GM12891 (cell line): ENCODE data around the gene UXS1.
A peak's percentile ranks its signal among the peaks of the same experiment; 100 is the strongest.
"Not testable (repeated sequence)": the region's sequence is repeated elsewhere in the genome, so short reads cannot be mapped to it uniquely, and the experiment has no call there.

ENCODE experiments used
- DNase-seq: peaks from one replicate; pipeline ENCODE4 v3.0.0; 2011; ENCODE audit warnings: low spot score; ENCODE audit not compliant: insufficient read length
- FAIRE-seq: peaks from 2 replicates; lab custom pipeline; 2011; peaks lifted over from hg19 to GRCh38; lab: Jason Lieb, UNC
- PAX5 ChIP-seq: IDR thresholded peaks from 2 replicates; pipeline ENCODE4 v1.6.1; 2011; ENCODE audit warnings: low read length, moderate library complexity, mild to moderate bottlenecking; ENCODE audit not compliant: insufficient read depth, severe bottlenecking
- POLR2A ChIP-seq: IDR thresholded peaks from 2 replicates; pipeline ENCODE4 v1.6.1; 2011; ENCODE audit warnings: low read depth, low read length, control low read depth
- POLR2AphosphoS5 ChIP-seq: IDR thresholded peaks from 2 replicates; pipeline ENCODE4 v1.6.1; 2011; ENCODE audit warnings: low read depth, low read length, control low read depth
- POU2F2 ChIP-seq: IDR thresholded peaks from 2 replicates; pipeline ENCODE4 v1.6.1; 2011; ENCODE audit warnings: low read depth, mild to moderate bottlenecking, control low read depth, low read length, moderate library complexity
- SPI1 ChIP-seq: IDR thresholded peaks from 2 replicates; pipeline ENCODE4 v1.6.1; 2011; ENCODE audit warnings: low read depth, low read length, control low read depth
- TAF1 ChIP-seq: IDR thresholded peaks from 2 replicates; pipeline ENCODE4 v1.6.1; 2011; ENCODE audit warnings: low read depth, low read length, control low read depth

Gene UXS1

GRCh38 chr2:106207246-106207645 lies 13.1 kb upstream of the UXS1 start:
- TF ChIP-seq PAX5 (no peak), POLR2A (no peak), TAF1 (no peak), POLR2AphosphoS5 (no peak)
- DNase-seq (no peak), FAIRE-seq (no peak)

- FAIRE-seq (no peak), DNase-seq (no peak)
- TF ChIP-seq TAF1 (no peak), SPI1 (no peak), PAX5 (no peak), POU2F2 (no peak), POLR2A (no peak), POLR2AphosphoS5 (no peak)
Observed at GRCh38 chr2:106205488-106205887, 11.4 kb upstream of the UXS1 start.

- DNase-seq, FAIRE-seq: not testable (repeated sequence)
Observed at GRCh38 chr2:106204551-106204950, 10.4 kb upstream of the UXS1 start.

GRCh38 chr2:106201661-106202060 lies 7.6 kb upstream of the UXS1 start:
- FAIRE-seq = no peak
- no peak for TF ChIP-seq PAX5
- TF ChIP-seq TAF1 = no peak
- TF ChIP-seq POLR2AphosphoS5 = no peak
- TF ChIP-seq POLR2A = no peak
- TF ChIP-seq POU2F2 = no peak
- no peak for TF ChIP-seq SPI1
- no peak for DNase-seq

GRCh38 chr2:106197878-106198277 lies 3.8 kb upstream of the UXS1 start:
- TF ChIP-seq POLR2AphosphoS5 = no peak
- TF ChIP-seq POU2F2 = no peak
- TF ChIP-seq POLR2A = no peak
- TF ChIP-seq SPI1 = no peak
- DNase-seq = no peak

GRCh38 chr2:106195981-106196380 lies 1.9 kb upstream of the UXS1 start:
- DNase-seq (no peak), FAIRE-seq (no peak)
- TF ChIP-seq PAX5 = no peak
- no peak for TF ChIP-seq POLR2A
- no peak for TF ChIP-seq POLR2AphosphoS5
- TF ChIP-seq SPI1 = no peak
- TF ChIP-seq TAF1 = no peak
- TF ChIP-seq POU2F2 = no peak

More at GRCh38 chr2:106197878-106198277, 3.8 kb upstream of the UXS1 start:
- no peak for FAIRE-seq

- TF ChIP-seq POU2F2 (no peak), SPI1 (no peak), PAX5 (no peak), POLR2AphosphoS5 (no peak), POLR2A (no peak), TAF1 (no peak)
- FAIRE-seq = no peak
- DNase-seq = no peak
Observed at GRCh38 chr2:106195456-106195855, 1.4 kb upstream of the UXS1 start.

GRCh38 chr2:106193690-106193976 lies 468 bp downstream of the UXS1 start:
- peak; percentile 32 for DNase-seq
- FAIRE-seq = no peak

GRCh38 chr2:106192752-106193689 lies 1.1 kb downstream of the UXS1 start:
- no peak; the same call in 1 of the 2 replicates for TF ChIP-seq POU2F2
- 0 out of 2 replicates have a peak, but pooled peaks have one; percentile 5 for TF ChIP-seq SPI1
- TF ChIP-seq POLR2A = peak; percentile 64; the same call in 1 of the 2 replicates
- TF ChIP-seq PAX5 = no peak
- 0 out of 2 replicates have a peak, but pooled peaks have one; percentile 33 for TF ChIP-seq TAF1
- TF ChIP-seq POLR2AphosphoS5 = no peak
- peak; percentile 37 for DNase-seq
- peak; percentile 73 for FAIRE-seq

More at GRCh38 chr2:106193690-106193976, 468 bp downstream of the UXS1 start:
- TF ChIP-seq TAF1 (no peak), PAX5 (no peak), POLR2A (no peak), SPI1 (no peak), POLR2AphosphoS5 (no peak), POU2F2 (no peak)

GRCh38 chr2:106191511-106192016 lies 2.5 kb downstream of the UXS1 start:
- no peak for FAIRE-seq
- TF ChIP-seq TAF1 = no peak
- DNase-seq = no peak
